Neutrophil (primary cell): Measurements from ENCODE around the gene C3orf38.

ENCODE experiments used
- H3K27ac ChIP-seq: fragments of 200-600 bp; sonication (generic); 2 replicates; pipeline ENCODE4 v1.5.1; 2016; ENCODE audit warnings: mild to moderate bottlenecking, moderate library complexity
- H3K27me3 ChIP-seq: fragments of 200-600 bp; sonication (generic); 2 replicates; pipeline ENCODE4 v1.6.0; 2016; ENCODE audit warnings: mild to moderate bottlenecking
- H3K36me3 ChIP-seq: fragments of 200-600 bp; sonication (generic); 2 replicates; pipeline ENCODE4 v1.5.1; 2017
- H3K4me1 ChIP-seq, 2 experiments: fragments of 200-600 bp in 1 of 2; sonication (generic) in 1 of 2; 1 replicate in 1 of 2; 2 replicates in 1 of 2; pipeline versions ENCODE4 v1.5.1 to v1.6.1; 2013 to 2016; ENCODE audit warnings: low read depth in 1 of 2, low read length in 1 of 2, mild to moderate bottlenecking in 1 of 2, moderate library complexity in 1 of 2; ENCODE audit not compliant: control insufficient read depth in 1 of 2, insufficient read depth in 1 of 2
- H3K4me3 ChIP-seq, 2 experiments: fragments of 200-600 bp in 1 of 2; sonication (generic) in 1 of 2; 1 replicate in 1 of 2; 2 replicates in 1 of 2; pipeline ENCODE4 v1.5.1; 2013 to 2016; ENCODE audit warnings: low read depth in 1 of 2, low read length in 1 of 2, mild to moderate bottlenecking in 1 of 2, moderate library complexity in 1 of 2
- H3K9me3 ChIP-seq: fragments of 200-600 bp; sonication (generic); 2 replicates; pipeline ENCODE4 v1.5.1; 2016
- TF ChIP-seq, protein P1 (sequence below): fragments of 200-600 bp; sonication (generic); IDR thresholded peaks from 2 replicates; pipeline ENCODE4 v1.5.1; 2016; ENCODE audit warnings: antibody characterized with exemption

Gene C3orf38

DNA sequence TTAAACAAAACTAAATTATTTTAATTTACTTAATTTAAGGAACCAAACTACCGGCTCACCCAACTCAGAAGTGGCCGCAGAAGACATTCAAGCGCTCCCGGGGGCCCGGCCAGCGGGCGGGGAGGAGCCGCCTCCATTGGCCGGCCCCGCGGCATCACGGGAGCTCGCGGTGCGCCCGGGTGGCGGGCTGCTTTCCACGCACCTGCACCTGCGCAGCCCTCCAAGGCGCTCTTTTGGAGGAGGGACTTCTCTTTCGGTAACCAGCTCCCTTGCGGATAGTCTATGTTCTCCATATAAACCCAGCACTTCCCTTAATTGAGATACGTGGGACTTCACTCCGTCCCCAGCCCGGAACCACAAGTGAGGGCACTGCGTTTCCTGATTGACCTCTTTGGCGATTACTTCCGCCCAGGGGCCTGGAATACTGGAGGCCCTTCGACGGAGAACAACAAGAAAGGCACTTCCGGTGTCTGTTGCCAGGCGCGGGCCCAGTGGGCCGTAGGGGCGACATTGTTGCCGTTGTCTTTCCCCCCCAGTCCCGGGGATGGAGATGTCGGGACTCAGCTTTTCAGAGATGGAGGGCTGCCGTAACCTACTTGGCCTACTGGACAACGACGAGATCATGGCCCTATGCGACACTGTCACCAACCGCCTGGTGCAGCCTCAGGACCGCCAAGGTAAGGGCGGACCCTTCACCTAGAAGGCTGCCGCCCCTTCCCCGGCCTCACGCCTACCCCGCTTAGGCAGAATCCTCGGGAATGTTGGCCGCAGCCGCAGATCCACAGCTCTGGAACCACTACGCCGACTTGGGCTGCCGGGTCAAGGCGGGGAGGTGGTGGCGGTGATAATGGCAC lies at the start of gene C3orf38:
Gene C3orf38 (plus strand): TSS at position 451 of the 854 bp plus-strand sequence. CDS start 94 bp downstream, at position 545.
- peak within 1 kb of the TSS; percentile 91 for H3K27ac ChIP-seq
- H3K4me3 ChIP-seq = peak within 1 kb of the TSS; percentile 76 to 90
- no peaks in the 10 kb centered on the region for H3K9me3 ChIP-seq
- TF ChIP-seq, protein P1, sequence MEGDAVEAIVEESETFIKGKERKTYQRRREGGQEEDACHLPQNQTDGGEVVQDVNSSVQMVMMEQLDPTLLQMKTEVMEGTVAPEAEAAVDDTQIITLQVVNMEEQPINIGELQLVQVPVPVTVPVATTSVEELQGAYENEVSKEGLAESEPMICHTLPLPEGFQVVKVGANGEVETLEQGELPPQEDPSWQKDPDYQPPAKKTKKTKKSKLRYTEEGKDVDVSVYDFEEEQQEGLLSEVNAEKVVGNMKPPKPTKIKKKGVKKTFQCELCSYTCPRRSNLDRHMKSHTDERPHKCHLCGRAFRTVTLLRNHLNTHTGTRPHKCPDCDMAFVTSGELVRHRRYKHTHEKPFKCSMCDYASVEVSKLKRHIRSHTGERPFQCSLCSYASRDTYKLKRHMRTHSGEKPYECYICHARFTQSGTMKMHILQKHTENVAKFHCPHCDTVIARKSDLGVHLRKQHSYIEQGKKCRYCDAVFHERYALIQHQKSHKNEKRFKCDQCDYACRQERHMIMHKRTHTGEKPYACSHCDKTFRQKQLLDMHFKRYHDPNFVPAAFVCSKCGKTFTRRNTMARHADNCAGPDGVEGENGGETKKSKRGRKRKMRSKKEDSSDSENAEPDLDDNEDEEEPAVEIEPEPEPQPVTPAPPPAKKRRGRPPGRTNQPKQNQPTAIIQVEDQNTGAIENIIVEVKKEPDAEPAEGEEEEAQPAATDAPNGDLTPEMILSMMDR = no peak
- H3K36me3 ChIP-seq = peaks cover 13% of the 10 kb centered on the region
- no peaks in the 10 kb centered on the region for H3K27me3 ChIP-seq
- peaks cover 40 to 41% of the 10 kb centered on the region in 2 experiments for H3K4me1 ChIP-seq

DNA sequence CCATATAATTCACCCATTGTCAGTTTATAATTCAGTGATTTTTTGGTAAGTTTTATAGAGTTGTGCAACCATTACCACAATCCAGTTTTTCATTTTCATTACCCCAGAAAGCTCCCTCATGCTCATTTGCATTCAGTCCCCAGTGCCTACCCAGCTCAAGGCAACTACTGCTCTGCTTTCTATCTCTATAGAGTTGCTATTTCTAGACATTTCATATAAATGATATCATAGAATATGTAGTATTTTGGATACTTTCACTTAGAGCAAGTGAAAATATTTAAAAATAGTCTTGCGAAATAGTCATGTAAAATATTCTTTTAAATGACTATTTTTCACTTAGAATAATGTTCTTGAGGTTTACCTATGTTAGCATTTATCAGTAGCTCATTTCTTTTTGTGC lies 48.6 kb upstream of the C3orf38 start:
- H3K4me1 ChIP-seq = no peaks in the 10 kb centered on the region
- no peaks in the 10 kb centered on the region for H3K27me3 ChIP-seq
- no peak overlapping the region for H3K27ac ChIP-seq
- no peaks in the 10 kb centered on the region for H3K9me3 ChIP-seq
- TF ChIP-seq, protein P1 = no peak
- H3K4me3 ChIP-seq = no peak overlapping the region
- H3K36me3 ChIP-seq = peaks cover 7% of the 10 kb centered on the region

DNA sequence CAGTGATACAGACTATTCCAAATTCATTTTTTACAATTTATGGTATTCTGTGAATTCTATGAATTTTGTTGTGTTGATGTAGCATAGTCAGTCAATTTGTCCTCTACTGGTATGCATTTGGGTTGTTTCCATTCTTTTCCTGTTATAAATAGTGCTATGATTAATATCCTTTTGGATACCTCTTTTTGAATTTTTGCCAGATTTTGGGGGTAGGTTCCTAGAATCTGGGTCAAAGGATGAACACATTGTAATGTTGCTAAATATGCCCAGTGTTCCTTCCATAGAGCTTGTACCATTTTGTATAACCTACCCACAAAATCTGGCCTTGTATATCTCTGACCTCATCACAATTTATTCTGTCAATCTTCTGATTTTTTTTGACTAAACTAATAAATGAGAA lies 44.4 kb upstream of the C3orf38 start:
- Histone ChIP-seq H3K9me3 (no peaks in the 10 kb centered on the region), H3K4me1 (no peaks in the 10 kb centered on the region), H3K27me3 (no peaks in the 10 kb centered on the region), H3K36me3 (no peaks in the 10 kb centered on the region), H3K27ac (no peak overlapping the region), H3K4me3 (no peak overlapping the region)
- TF ChIP-seq, protein P1 = no peak

DNA sequence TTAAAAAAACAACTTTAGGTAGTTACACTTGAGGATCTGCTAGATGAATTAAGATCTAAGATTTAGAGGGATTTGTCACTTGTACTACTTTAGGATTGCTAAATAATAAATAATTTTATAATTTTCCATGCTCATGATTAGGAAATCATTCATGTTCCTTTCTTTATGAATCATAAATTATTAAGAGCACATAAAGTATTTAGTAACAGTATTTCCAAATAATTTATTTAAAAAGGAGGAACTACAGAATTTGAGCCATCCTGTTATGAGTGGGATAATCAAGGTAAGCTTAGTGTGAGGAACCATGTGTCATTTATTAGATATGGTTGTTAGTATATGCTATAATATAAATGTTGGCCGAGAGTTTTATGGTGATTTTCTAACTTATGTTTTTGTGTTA lies 37.5 kb upstream of the C3orf38 start:
- no peaks in the 10 kb centered on the region for H3K4me1 ChIP-seq

DNA sequence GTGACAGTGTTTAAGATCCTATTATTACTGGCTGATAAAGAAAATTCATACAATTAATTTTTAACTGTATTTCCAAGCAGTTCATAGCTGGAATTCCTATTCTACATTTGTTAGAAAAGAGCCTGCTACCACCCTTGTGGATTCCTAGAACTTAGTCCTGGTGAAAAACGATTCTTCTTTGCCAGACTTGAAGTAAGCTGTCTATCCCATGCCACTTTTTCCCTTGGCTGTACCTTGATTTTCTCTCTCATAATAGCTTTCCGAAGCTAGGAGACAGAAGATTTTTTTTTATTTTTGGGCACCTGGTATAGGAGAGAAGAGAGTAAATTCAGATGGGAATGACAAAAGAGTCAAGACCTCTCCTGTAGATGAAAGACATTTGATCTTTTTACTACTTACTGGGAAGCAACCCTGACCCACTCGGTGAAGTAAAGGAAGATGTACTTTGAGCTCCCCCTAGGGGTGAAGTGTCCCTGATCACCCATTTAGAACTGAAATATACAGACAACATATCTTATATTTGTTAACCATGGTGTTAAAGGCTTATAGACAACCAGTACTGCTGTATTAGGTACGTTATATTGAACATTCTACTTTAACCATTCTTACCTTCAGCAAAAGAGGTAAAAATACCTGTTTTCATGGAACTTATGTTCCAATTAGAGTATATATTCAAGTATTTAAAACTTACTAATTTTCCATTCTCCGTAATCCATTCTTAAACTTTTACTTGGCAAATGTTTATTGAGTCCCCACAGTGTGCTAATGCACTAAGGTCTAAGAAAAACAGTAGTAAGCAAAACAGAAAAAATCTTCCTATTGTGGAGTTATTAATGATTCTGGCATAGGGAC lies 36.2 kb upstream of the C3orf38 start:
- TF ChIP-seq, protein P1 = peak; percentile 58
- H3K9me3 ChIP-seq = no peaks in the 10 kb centered on the region
- H3K4me1 ChIP-seq = no peaks in the 10 kb centered on the region
- no peak overlapping the region for H3K27ac ChIP-seq
- no peak overlapping the region for H3K4me3 ChIP-seq
- no peaks in the 10 kb centered on the region for H3K27me3 ChIP-seq
- H3K36me3 ChIP-seq = peaks cover 14% of the 10 kb centered on the region

More for the DNA sequence above, 37.5 kb upstream of the C3orf38 start:
- Histone ChIP-seq H3K27me3 (no peaks in the 10 kb centered on the region), H3K4me3 (no peak overlapping the region), H3K36me3 (peaks cover 14% of the 10 kb centered on the region), H3K9me3 (no peaks in the 10 kb centered on the region), H3K27ac (no peak overlapping the region)
- TF ChIP-seq, protein P1 = no peak
